ENCODE data around the gene OOEP.

Gene OOEP

DNA sequence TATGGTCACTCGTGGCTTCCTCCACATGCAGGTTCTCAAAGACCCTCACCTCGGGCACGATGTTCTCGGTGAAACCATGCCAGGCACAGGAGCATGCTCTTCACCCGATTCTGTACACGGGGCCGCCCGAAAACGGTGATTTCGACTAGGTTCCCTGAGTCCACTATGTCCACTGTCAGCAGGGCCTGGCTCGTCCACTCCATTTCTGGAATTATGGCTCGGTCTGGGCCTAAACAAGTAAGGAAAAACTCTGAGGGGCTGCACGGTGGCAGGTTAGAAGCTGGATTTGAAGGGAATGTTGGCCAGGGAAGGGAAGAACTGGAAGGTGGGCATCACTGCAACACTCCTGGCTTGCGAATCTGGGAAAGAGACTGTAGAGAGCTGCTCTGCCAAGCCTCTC lies 540 bp downstream of the OOEP start:
- TF ChIP-seq, protein P1, sequence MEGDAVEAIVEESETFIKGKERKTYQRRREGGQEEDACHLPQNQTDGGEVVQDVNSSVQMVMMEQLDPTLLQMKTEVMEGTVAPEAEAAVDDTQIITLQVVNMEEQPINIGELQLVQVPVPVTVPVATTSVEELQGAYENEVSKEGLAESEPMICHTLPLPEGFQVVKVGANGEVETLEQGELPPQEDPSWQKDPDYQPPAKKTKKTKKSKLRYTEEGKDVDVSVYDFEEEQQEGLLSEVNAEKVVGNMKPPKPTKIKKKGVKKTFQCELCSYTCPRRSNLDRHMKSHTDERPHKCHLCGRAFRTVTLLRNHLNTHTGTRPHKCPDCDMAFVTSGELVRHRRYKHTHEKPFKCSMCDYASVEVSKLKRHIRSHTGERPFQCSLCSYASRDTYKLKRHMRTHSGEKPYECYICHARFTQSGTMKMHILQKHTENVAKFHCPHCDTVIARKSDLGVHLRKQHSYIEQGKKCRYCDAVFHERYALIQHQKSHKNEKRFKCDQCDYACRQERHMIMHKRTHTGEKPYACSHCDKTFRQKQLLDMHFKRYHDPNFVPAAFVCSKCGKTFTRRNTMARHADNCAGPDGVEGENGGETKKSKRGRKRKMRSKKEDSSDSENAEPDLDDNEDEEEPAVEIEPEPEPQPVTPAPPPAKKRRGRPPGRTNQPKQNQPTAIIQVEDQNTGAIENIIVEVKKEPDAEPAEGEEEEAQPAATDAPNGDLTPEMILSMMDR (IDR thresholded peaks at IDR 0.05; ENCODE audit: low read depth, low read length, poor library complexity, severe bottlenecking): no peak
- TF ChIP-seq EZH2phosphoT487 (IDR thresholded peaks at IDR 0.05; ENCODE audit: borderline replicate concordance, low read length): no peak
- no peaks in the 10 kb centered on the region for H3K27me3 ChIP-seq (ENCODE audit: control insufficient read depth, low read length)
- H3K27ac ChIP-seq (ENCODE audit: low read depth, low read length): no peak overlapping the region
- no peak overlapping the region for H3K4me3 ChIP-seq (ENCODE audit: low read length)
- H3K4me1 ChIP-seq (ENCODE audit: control insufficient read depth, low read length): no peaks in the 10 kb centered on the region
- H3F3A ChIP-seq (ENCODE audit: control insufficient read depth, insufficient read depth): no peaks in the 10 kb centered on the region
- H3K79me2 ChIP-seq (ENCODE audit: control insufficient read depth, low read length): no peaks in the 10 kb centered on the region
- no peaks in the 10 kb centered on the region for H4K20me1 ChIP-seq (ENCODE audit: control insufficient read depth, insufficient read depth, low read depth, low read length)
- no peaks in the 10 kb centered on the region for H3K9me2 ChIP-seq (replicated peaks; ENCODE audit: control insufficient read depth, low read length)
- H3K4me2 ChIP-seq (ENCODE audit: low read length): no peak overlapping the region
- no peaks in the 10 kb centered on the region for H3K9me3 ChIP-seq (ENCODE audit: control insufficient read depth, insufficient read depth, low read length)
- H3K36me3 ChIP-seq (ENCODE audit: control insufficient read depth, low read length): no peaks in the 10 kb centered on the region

DNA sequence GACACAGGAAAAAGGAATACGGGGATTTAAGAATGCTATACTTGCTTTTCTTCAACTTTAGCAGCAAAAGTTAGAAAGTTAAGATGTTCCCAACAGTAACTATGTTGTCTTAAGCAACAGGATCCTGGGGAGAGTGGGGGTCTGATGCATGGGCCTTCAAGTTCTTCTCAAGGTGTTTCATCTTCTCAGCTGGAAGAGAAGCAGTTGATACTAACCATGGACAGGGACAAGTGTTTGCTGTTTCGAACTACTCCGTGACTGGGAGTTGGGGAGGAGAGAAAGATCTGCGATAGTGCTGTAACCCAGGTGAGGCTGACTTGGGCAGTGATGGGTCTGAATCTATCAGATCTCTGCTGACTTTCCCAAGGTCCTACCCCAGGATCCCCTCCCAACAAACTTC lies 1.0 kb downstream of the OOEP start:
- no peak for TF ChIP-seq EZH2phosphoT487 (IDR thresholded peaks at IDR 0.05; ENCODE audit: borderline replicate concordance, low read length)
- TF ChIP-seq, protein P1 (IDR thresholded peaks at IDR 0.05; ENCODE audit: low read depth, low read length, poor library complexity, severe bottlenecking): no peak
- H3K36me3 ChIP-seq (ENCODE audit: control insufficient read depth, low read length): no peaks in the 10 kb centered on the region
- no peaks in the 10 kb centered on the region for H3K79me2 ChIP-seq (ENCODE audit: control insufficient read depth, low read length)
- no peaks in the 10 kb centered on the region for H4K20me1 ChIP-seq (ENCODE audit: control insufficient read depth, insufficient read depth, low read depth, low read length)
- H3K27ac ChIP-seq (ENCODE audit: low read depth, low read length): no peak overlapping the region
- H3K27me3 ChIP-seq (ENCODE audit: control insufficient read depth, low read length): no peaks in the 10 kb centered on the region
- no peaks in the 10 kb centered on the region for H3F3A ChIP-seq (ENCODE audit: control insufficient read depth, insufficient read depth)
- H3K4me2 ChIP-seq (ENCODE audit: low read length): no peak overlapping the region
- no peaks in the 10 kb centered on the region for H3K4me1 ChIP-seq (ENCODE audit: control insufficient read depth, low read length)
- H3K9me3 ChIP-seq (ENCODE audit: control insufficient read depth, insufficient read depth, low read length): no peaks in the 10 kb centered on the region
- H3K9me2 ChIP-seq (replicated peaks; ENCODE audit: control insufficient read depth, low read length): no peaks in the 10 kb centered on the region
- H3K4me3 ChIP-seq (ENCODE audit: low read length): no peak overlapping the region

DNA sequence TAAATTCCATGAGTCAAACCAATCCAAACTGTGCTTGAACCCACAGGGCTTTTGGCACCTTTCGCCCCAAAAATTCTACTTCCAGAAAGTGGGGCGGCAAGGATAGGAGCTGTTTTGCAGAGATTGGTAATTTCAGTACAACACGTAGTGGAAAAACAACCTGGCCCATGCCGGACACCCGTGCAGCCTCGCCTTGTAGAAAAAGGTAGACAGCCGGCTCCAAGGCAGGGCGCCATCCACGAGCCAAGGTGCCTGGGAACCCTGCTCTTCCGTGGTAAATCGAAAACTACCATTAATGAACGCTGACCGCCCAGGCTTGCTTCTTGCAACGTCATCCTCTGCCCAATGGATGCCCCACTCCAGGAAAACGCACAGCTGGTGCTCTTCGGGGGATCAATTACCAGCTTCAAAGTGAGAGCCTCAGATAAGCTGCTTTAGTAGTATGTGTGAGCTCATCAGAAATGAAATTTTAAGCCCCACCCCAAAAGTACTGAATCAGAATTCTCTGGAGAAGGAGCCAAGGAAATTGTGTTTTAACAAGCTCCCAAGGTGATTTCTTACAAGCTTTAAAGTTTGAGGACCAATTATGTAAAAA lies 1.8 kb downstream of the OOEP start:
- no peaks in the 10 kb centered on the region for H3F3A ChIP-seq (ENCODE audit: control insufficient read depth, insufficient read depth)
- H3K27ac ChIP-seq (ENCODE audit: low read depth, low read length): no peak overlapping the region
- H3K9me3 ChIP-seq (ENCODE audit: control insufficient read depth, insufficient read depth, low read length): no peaks in the 10 kb centered on the region
- no peaks in the 10 kb centered on the region for H3K79me2 ChIP-seq (ENCODE audit: control insufficient read depth, low read length)
- H3K9me2 ChIP-seq (replicated peaks; ENCODE audit: control insufficient read depth, low read length): no peaks in the 10 kb centered on the region
- H3K4me3 ChIP-seq (ENCODE audit: low read length): no peak overlapping the region
- H3K36me3 ChIP-seq (ENCODE audit: control insufficient read depth, low read length): no peaks in the 10 kb centered on the region
- no peaks in the 10 kb centered on the region for H3K27me3 ChIP-seq (ENCODE audit: control insufficient read depth, low read length)
- no peaks in the 10 kb centered on the region for H3K4me1 ChIP-seq (ENCODE audit: control insufficient read depth, low read length)
- no peaks in the 10 kb centered on the region for H4K20me1 ChIP-seq (ENCODE audit: control insufficient read depth, insufficient read depth, low read depth, low read length)
- no peak overlapping the region for H3K4me2 ChIP-seq (ENCODE audit: low read length)
- no peak for TF ChIP-seq EZH2phosphoT487 (IDR thresholded peaks at IDR 0.05; ENCODE audit: borderline replicate concordance, low read length)
- TF ChIP-seq, protein P1 (IDR thresholded peaks at IDR 0.05; ENCODE audit: low read depth, low read length, poor library complexity, severe bottlenecking): no peak
